HEK293T (cell line): Measurements from ENCODE around the gene TECR.
"Not testable (repeated sequence)": the region's sequence is repeated elsewhere in the genome, so short reads cannot be mapped to it uniquely, and the experiment has no call there.

Source experiments
- BHLHE40 ChIP-seq: fragments of 450-650 bp; IDR thresholded peaks from 2 replicates; pipeline ENCODE4 v1.6.1; 2016; ENCODE audit warnings: mild to moderate bottlenecking, moderate library complexity, borderline replicate concordance
- CTBP1 ChIP-seq: fragments of 450-650 bp; IDR thresholded peaks from 2 replicates; pipeline ENCODE4 v1.6.1; 2016; ENCODE audit warnings: borderline replicate concordance
- ELF4 ChIP-seq: fragments of 450-650 bp; IDR thresholded peaks from 2 replicates; pipeline ENCODE4 v1.6.1; 2017; ENCODE audit warnings: antibody characterized with exemption
- FOXA1 ChIP-seq: fragments of 450-650 bp; IDR thresholded peaks from 2 replicates; pipeline ENCODE4 v1.6.1; 2016; ENCODE audit warnings: mild to moderate bottlenecking
- HDGF ChIP-seq: fragments of 450-650 bp; IDR thresholded peaks from 2 replicates; pipeline ENCODE4 v1.6.1; 2017; ENCODE audit warnings: antibody characterized with exemption, borderline replicate concordance
- L3MBTL2 ChIP-seq: fragments of 450-650 bp; conservative IDR thresholded peaks from 2 replicates; pipeline ENCODE4 v1.6.1; 2016; ENCODE audit warnings: mild to moderate bottlenecking
- LEF1 ChIP-seq: fragments of 450-650 bp; IDR thresholded peaks from 2 replicates; pipeline ENCODE4 v1.6.1; 2017; ENCODE audit warnings: mild to moderate bottlenecking, borderline replicate concordance
- NFRKB ChIP-seq: fragments of 450-650 bp; IDR thresholded peaks from 2 replicates; pipeline ENCODE4 v1.6.1; 2016; ENCODE audit warnings: mild to moderate bottlenecking, moderate library complexity
- PKNOX1 ChIP-seq: fragments of 450-650 bp; IDR thresholded peaks from 2 replicates; pipeline ENCODE4 v1.6.1; 2016
- SP1 ChIP-seq: fragments of 450-650 bp; IDR thresholded peaks from 2 replicates; pipeline ENCODE4 v1.6.1; 2017
- SUZ12 ChIP-seq: fragments of 450-650 bp; IDR thresholded peaks from 2 replicates; pipeline ENCODE4 v1.6.1; 2016; ENCODE audit warnings: mild to moderate bottlenecking
- TARDBP ChIP-seq: fragments of 450-650 bp; IDR thresholded peaks from 2 replicates; pipeline ENCODE4 v1.6.1; 2016
- ZNF384 ChIP-seq: fragments of 450-650 bp; IDR thresholded peaks from 2 replicates; pipeline ENCODE4 v1.6.1; 2016

- TF ChIP-seq NFRKB, SP1, HDGF, LEF1, L3MBTL2, PKNOX1, SUZ12, TARDBP, ZNF384, FOXA1, CTBP1, BHLHE40, ELF4: not testable (repeated sequence)
Measured at GRCh38 chr19:14613399-14614098, 84.2 kb downstream of the TECR start.
